A673 (cell line): ENCODE measurements around the gene ZNF511.

Experiments used
- EZH2 ChIP-seq: fragments of 200-600 bp; sonication (generic); IDR thresholded peaks from 2 replicates; pipeline ENCODE4 v1.6.1; 2017; ENCODE audit warnings: borderline replicate concordance, low read depth, mild to moderate bottlenecking, mixed read lengths, antibody characterized with exemption, low read length; ENCODE audit not compliant: poor library complexity, severe bottlenecking
- TF ChIP-seq, protein P1 (sequence below): fragments of 300-800, 200-600 bp; sonication (generic); conservative IDR thresholded peaks from 2 replicates; pipeline ENCODE4 v1.5.1; 2017; ENCODE audit warnings: low read depth, mild to moderate bottlenecking, antibody characterized with exemption, low read length, moderate library complexity, mixed read lengths

- TF ChIP-seq, protein P1, sequence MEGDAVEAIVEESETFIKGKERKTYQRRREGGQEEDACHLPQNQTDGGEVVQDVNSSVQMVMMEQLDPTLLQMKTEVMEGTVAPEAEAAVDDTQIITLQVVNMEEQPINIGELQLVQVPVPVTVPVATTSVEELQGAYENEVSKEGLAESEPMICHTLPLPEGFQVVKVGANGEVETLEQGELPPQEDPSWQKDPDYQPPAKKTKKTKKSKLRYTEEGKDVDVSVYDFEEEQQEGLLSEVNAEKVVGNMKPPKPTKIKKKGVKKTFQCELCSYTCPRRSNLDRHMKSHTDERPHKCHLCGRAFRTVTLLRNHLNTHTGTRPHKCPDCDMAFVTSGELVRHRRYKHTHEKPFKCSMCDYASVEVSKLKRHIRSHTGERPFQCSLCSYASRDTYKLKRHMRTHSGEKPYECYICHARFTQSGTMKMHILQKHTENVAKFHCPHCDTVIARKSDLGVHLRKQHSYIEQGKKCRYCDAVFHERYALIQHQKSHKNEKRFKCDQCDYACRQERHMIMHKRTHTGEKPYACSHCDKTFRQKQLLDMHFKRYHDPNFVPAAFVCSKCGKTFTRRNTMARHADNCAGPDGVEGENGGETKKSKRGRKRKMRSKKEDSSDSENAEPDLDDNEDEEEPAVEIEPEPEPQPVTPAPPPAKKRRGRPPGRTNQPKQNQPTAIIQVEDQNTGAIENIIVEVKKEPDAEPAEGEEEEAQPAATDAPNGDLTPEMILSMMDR, result no peak
- no peak for TF ChIP-seq EZH2
Measured at GRCh38 chr10:133303206-133303605, 5.5 kb upstream of the ZNF511 start.
